CD8-positive, alpha-beta memory T cell (primary cell): Measurements from ENCODE around the gene HHATL. TPM values are rescaled to one million over a fixed set of nuclear protein-coding genes. Genes with fewer than 3 reads are reported as not detected.

Experiments
- CTCF ChIA-PET: fragments of 350-600 bp; sonication (Branson Sonifier 250); formaldehyde crosslinking; loops from one replicate; lab custom pipeline; 2021; ENCODE audit warnings: antibody characterized with exemption; lab: Charles Lee
- POLR2A ChIA-PET: fragments of 350-600 bp; sonication (Branson Sonifier 250); formaldehyde crosslinking; loops from one replicate; lab custom pipeline; 2021; ENCODE audit warnings: antibody characterized with exemption; lab: Charles Lee
- DNase-seq, 5 donors: peaks; one replicate each; pipeline versions ENCODE4 v3.0.0 to v3.0.0-alpha.2; 2020 to 2022; ENCODE audit warnings: mixed read lengths in 1 of 5
- H3K27ac ChIP-seq: one replicate; pipeline ENCODE4 v1.7.0; 2013; ENCODE audit warnings: low read depth, mild to moderate bottlenecking, low read length, moderate library complexity
- H3K27me3 ChIP-seq: 2 replicates; pipeline ENCODE4 v1.7.0; 2013; ENCODE audit warnings: low read length, mild to moderate bottlenecking; ENCODE audit not compliant: insufficient read depth, poor library complexity, severe bottlenecking
- H3K36me3 ChIP-seq: 2 replicates; pipeline ENCODE4 v1.7.0; 2013; ENCODE audit warnings: mild to moderate bottlenecking, low read length, moderate library complexity; ENCODE audit not compliant: insufficient read depth
- H3K4me1 ChIP-seq: 2 replicates; pipeline ENCODE4 v1.7.0; 2013; ENCODE audit warnings: mild to moderate bottlenecking, low read length, moderate library complexity; ENCODE audit not compliant: insufficient read depth
- H3K4me3 ChIP-seq: 2 replicates; pipeline ENCODE4 v1.7.0; 2013; ENCODE audit warnings: mild to moderate bottlenecking, low read length
- H3K9me3 ChIP-seq: 2 replicates; pipeline ENCODE4 v1.7.0; 2013; ENCODE audit warnings: mild to moderate bottlenecking, low read length
- H3K27ac Mint-ChIP-seq, 8 donors: one replicate each; pipeline ENCODE4 v1.8.0; 2020 to 2021; ENCODE audit warnings: mixed read lengths in 8 of 8, mild to moderate bottlenecking in 6 of 8, inconsistent platforms in 3 of 8, moderate library complexity in 3 of 8
- H3K27me3 Mint-ChIP-seq, 2 donors: one replicate each; pipeline ENCODE4 v1.8.0; 2020 to 2021; ENCODE audit warnings: mixed read lengths in 2 of 2, mild to moderate bottlenecking in 1 of 2, moderate library complexity in 1 of 2
- H3K36me3 Mint-ChIP-seq, 3 donors: one replicate each; pipeline ENCODE4 v1.8.0; 2020 to 2021; ENCODE audit warnings: mixed read lengths in 3 of 3, inconsistent platforms in 1 of 3, mild to moderate bottlenecking in 1 of 3
- H3K4me1 Mint-ChIP-seq, 3 donors: one replicate each; pipeline ENCODE4 v1.8.0; 2020 to 2021; ENCODE audit warnings: mixed read lengths in 3 of 3, inconsistent platforms in 1 of 3, mild to moderate bottlenecking in 1 of 3
- H3K4me3 Mint-ChIP-seq, 7 donors: one replicate each; pipeline ENCODE4 v1.8.0; 2020 to 2021; ENCODE audit warnings: mixed read lengths in 7 of 7, mild to moderate bottlenecking in 6 of 7, moderate library complexity in 4 of 7, inconsistent platforms in 2 of 7
- H3K9me3 Mint-ChIP-seq, 5 donors: one replicate each; pipeline ENCODE4 v1.8.0; 2020 to 2022; ENCODE audit warnings: mixed read lengths in 5 of 5, mild to moderate bottlenecking in 3 of 5, moderate library complexity in 2 of 5, inconsistent platforms in 1 of 5
- polyA plus RNA-seq: library from polyadenylated mRNA; unstranded; fragments of 300-500 nt; fragmentation: Illumina TruSeq; gene quantifications from one replicate; pipeline ENCODE4 v1.2.3, GENCODE V29; 2021
- total RNA-seq, 2 experiments: library from RNA; stranded (reverse); gene quantifications; one replicate each; pipeline ENCODE4 v1.2.3, GENCODE V29; 2021

HHATL gene
- total and polyA plus RNA-seq, 3 experiments from 2014 or later = not detected

DNA sequence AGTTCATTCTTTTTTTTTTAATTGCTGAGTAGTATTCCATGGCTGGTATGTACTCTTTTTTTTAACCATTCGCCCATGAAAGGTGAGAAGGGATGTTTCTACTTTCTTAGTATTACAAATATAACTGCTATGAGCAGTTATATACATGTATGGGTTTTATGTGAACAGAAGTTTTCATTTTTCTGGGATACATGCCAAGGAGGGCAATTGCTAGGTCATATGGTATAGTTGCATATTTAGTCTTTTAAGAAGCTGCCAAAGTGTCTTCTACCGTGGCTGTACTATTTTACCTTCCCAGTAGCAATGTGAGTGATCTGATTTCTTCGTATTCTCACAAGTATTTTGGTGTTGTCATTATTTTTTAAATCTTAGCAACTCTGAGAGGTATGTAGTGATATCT, 28.5 kb downstream of the HHATL start:
- Mint-ChIP-seq H3K9me3 (peaks cover 7 to 19% (median 18%) of the 10 kb centered on the region in 5 donors), H3K36me3 (peaks cover 0 to 11% (median 0%) of the 10 kb centered on the region in 3 donors), H3K4me1 (no peaks in the 10 kb centered on the region), H3K27me3 (peaks cover 4 to 31% of the 10 kb centered on the region in 2 donors), H3K4me3 (no peak overlapping the region), H3K27ac (no peak overlapping the region)
- POLR2A ChIA-PET = no interaction called here
- CTCF ChIA-PET = no interaction called here
- no peak overlapping the region for H3K4me3 ChIP-seq
- DNase-seq = no peak
- no peak overlapping the region for H3K27ac ChIP-seq
- no peaks in the 10 kb centered on the region for H3K27me3 ChIP-seq
- H3K36me3 ChIP-seq = no peaks in the 10 kb centered on the region
- H3K4me1 ChIP-seq = no peaks in the 10 kb centered on the region
- H3K9me3 ChIP-seq = no peaks in the 10 kb centered on the region

DNA sequence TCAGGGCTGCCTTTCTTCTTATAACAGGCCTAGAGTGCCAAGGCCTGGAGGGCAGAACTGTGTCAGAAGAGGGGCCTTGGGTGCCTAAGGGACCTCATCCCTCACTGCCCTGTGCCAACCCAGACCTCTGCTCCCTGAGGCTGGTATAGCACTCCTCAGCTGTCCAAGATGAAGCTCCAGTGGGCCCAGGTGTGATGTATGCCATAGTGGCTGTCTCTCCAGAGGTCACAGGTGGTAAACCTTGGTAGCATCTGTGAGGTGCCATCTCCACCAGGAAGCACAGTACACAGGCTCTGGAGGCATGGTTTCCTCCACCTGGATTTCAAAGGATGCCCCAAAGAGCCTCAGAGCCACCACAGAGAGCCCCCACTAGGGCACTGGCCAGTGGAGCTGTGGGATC, 29.5 kb downstream of the HHATL start:
- Histone ChIP-seq H3K27me3 (no peaks in the 10 kb centered on the region), H3K36me3 (no peaks in the 10 kb centered on the region), H3K9me3 (no peaks in the 10 kb centered on the region), H3K27ac (no peak overlapping the region), H3K4me1 (no peaks in the 10 kb centered on the region), H3K4me3 (no peak overlapping the region)
- Mint-ChIP-seq H3K27me3 (peaks cover 4 to 24% of the 10 kb centered on the region in 2 donors), H3K36me3 (peaks cover 0 to 11% (median 0%) of the 10 kb centered on the region in 3 donors), H3K27ac (no peak overlapping the region), H3K9me3 (peaks cover 7 to 15% (median 13%) of the 10 kb centered on the region in 5 donors), H3K4me1 (no peaks in the 10 kb centered on the region), H3K4me3 (no peak overlapping the region)
- CTCF ChIA-PET = no interaction called here
- POLR2A ChIA-PET = no interaction called here
- DNase-seq = no peak

DNA sequence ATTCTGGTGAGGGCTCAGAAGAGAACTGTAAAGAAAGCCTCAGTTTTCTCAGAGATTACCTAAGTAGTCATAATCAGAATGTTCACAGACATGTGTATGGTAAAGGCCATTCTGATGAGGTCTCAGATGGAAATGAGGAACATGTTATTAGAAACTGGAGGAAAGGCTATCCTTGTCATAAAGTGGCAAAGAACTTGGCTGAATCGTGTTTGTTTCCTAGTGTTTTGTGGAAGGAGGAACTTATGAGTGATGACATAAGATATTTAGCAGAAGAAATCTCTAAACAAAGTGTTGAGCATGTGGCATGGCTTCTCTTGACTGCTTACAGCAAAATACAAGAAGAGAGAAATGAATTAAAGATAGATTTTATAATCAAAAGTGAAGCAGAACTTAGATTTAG, 30.1 kb downstream of the HHATL start:
- H3K9me3 ChIP-seq = no peaks in the 10 kb centered on the region
- Mint-ChIP-seq H3K9me3 (peaks cover 5 to 9% (median 8%) of the 10 kb centered on the region in 5 donors), H3K36me3 (peaks cover 0 to 6% (median 0%) of the 10 kb centered on the region in 3 donors), H3K27ac (no peak overlapping the region), H3K27me3 (peaks cover 6 to 18% of the 10 kb centered on the region in 2 donors), H3K4me3 (no peak overlapping the region), H3K4me1 (no peaks in the 10 kb centered on the region)
- no peaks in the 10 kb centered on the region for H3K4me1 ChIP-seq
- H3K27me3 ChIP-seq = no peaks in the 10 kb centered on the region
- no peak for DNase-seq
- POLR2A ChIA-PET = no interaction called here
- H3K4me3 ChIP-seq = no peak overlapping the region
- no peak overlapping the region for H3K27ac ChIP-seq
- H3K36me3 ChIP-seq = no peaks in the 10 kb centered on the region
- CTCF ChIA-PET = no interaction called here

DNA sequence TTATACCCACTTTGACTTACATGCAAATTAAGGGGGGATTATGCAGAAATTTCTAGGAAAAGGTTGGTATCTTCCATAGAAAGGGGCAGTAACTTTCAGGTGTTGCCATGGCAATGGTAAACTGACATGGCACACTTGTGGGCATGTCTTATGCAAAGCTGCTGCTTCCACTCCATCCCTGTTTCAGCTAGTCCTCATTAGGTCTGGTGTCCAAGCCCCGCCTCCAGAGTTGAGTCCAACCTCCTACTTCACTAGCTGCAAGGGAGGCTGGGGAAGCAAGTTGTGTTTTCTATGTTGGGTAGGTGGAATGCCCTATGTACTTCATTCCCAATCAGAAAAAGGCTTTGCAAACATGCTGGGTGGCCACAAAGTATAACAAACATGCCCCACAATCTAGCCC, 31.9 kb downstream of the HHATL start:
- ChIA-PET POLR2A (no interaction called here), CTCF (no interaction called here)
- Histone ChIP-seq H3K9me3 (no peaks in the 10 kb centered on the region), H3K4me1 (no peaks in the 10 kb centered on the region), H3K36me3 (no peaks in the 10 kb centered on the region), H3K4me3 (no peak overlapping the region), H3K27me3 (no peaks in the 10 kb centered on the region), H3K27ac (no peak overlapping the region)
- DNase-seq = no peak
- peaks cover 0 to 2% (median 0%) of the 10 kb centered on the region in 5 donors for H3K9me3 Mint-ChIP-seq
- no peak overlapping the region for H3K27ac Mint-ChIP-seq
- no peaks in the 10 kb centered on the region for H3K4me1 Mint-ChIP-seq
- H3K27me3 Mint-ChIP-seq = peaks cover 1 to 3% of the 10 kb centered on the region in 2 donors
- H3K36me3 Mint-ChIP-seq = no peaks in the 10 kb centered on the region
- no peak overlapping the region for H3K4me3 Mint-ChIP-seq

DNA sequence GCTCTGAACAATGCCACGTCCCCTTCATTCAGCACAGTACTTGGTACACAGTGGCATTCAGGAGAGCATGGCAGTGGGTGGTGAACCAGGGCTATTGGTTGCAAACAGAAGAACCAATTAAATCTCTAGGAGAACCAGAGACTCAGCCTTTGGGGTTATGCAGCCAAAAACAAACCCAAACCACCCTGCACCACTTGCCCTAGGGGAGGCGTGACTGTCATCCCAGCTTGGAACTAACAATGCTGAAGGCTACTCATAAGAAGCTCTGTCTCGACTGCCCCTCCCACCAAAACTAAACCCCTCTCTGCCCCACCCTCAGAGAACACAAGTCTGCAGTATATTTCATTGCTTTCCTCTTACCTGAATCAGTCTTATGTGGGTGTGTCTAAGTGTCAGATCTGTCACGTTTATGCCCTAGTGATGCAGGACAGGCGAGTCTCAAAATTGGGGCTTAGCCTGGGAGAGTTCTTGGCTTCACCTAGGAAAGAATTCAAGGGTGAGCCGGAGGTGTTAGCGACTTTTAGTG, 32.5 kb downstream of the HHATL start:
- Mint-ChIP-seq H3K36me3 (no peaks in the 10 kb centered on the region), H3K9me3 (peaks cover 0 to 2% (median 0%) of the 10 kb centered on the region in 5 donors), H3K27ac (no peak overlapping the region), H3K4me3 (no peak overlapping the region), H3K27me3 (peaks cover 1 to 3% of the 10 kb centered on the region in 2 donors), H3K4me1 (no peaks in the 10 kb centered on the region)
- H3K27ac ChIP-seq = no peak overlapping the region
- no peaks in the 10 kb centered on the region for H3K4me1 ChIP-seq
- no peaks in the 10 kb centered on the region for H3K27me3 ChIP-seq
- no peak for DNase-seq
- ChIA-PET POLR2A (no interaction called here), CTCF (no interaction called here)
- H3K36me3 ChIP-seq = no peaks in the 10 kb centered on the region
- no peaks in the 10 kb centered on the region for H3K9me3 ChIP-seq
- H3K4me3 ChIP-seq = no peak overlapping the region

DNA sequence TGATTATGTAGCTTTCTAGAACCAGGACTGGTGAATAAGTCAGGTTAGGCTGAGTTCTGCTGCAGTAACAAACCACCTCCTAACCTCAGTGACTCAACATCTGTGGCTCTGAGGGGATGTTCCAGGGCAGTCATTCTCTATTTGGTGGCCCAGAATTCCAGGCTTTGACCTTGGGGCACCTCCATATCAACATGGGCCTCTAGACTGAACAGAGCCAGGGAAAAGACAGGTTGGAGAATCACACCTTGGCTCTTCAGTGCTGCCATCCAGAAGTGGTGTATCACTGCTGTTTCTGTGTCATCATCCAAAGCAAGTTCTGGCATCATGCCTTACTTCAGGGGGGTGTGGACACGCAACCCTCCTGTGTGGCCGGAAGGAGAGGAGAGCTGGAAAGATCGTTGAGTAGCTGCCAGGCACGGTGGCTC, 33.8 kb downstream of the HHATL start:
- no peak overlapping the region for H3K4me3 ChIP-seq
- H3K9me3 Mint-ChIP-seq = peaks cover 0 to 2% (median 0%) of the 10 kb centered on the region in 5 donors
- no peak overlapping the region for H3K27ac Mint-ChIP-seq
- CTCF ChIA-PET = no interaction called here
- no peaks in the 10 kb centered on the region for H3K36me3 ChIP-seq
- POLR2A ChIA-PET = no interaction called here
- peaks cover 1 to 3% of the 10 kb centered on the region in 2 donors for H3K27me3 Mint-ChIP-seq
- no peaks in the 10 kb centered on the region for H3K4me1 ChIP-seq
- H3K4me1 Mint-ChIP-seq = no peaks in the 10 kb centered on the region
- no peak overlapping the region for H3K4me3 Mint-ChIP-seq
- H3K36me3 Mint-ChIP-seq = no peaks in the 10 kb centered on the region
- H3K9me3 ChIP-seq = no peaks in the 10 kb centered on the region
- H3K27ac ChIP-seq = no peak overlapping the region
- DNase-seq = no peak
- H3K27me3 ChIP-seq = no peaks in the 10 kb centered on the region

DNA sequence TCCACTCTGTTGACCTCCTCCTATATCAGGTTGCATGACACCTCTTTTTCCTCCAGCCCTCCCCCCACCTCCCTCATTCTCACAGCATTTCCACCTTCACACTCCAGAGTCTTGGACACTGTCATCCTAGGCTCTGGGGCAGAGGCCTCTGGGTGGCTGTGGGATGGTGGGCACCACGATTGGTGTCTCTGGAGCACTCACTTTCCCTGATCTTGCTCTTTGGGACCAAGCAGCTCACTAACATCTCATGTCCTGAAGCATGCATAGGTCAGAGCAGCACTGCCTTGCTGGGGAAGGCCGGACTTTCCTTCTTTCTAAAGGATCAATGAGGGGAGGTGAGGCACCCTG, 34.2 kb downstream of the HHATL start:
- Histone ChIP-seq H3K4me3 (no peak overlapping the region), H3K36me3 (no peaks in the 10 kb centered on the region), H3K27ac (no peak overlapping the region), H3K27me3 (no peaks in the 10 kb centered on the region), H3K9me3 (no peaks in the 10 kb centered on the region), H3K4me1 (no peaks in the 10 kb centered on the region)
- H3K27ac Mint-ChIP-seq = no peak overlapping the region
- H3K4me1 Mint-ChIP-seq = no peaks in the 10 kb centered on the region
- peaks cover 0 to 2% (median 0%) of the 10 kb centered on the region in 5 donors for H3K9me3 Mint-ChIP-seq
- no peaks in the 10 kb centered on the region for H3K36me3 Mint-ChIP-seq
- DNase-seq = no peak
- POLR2A ChIA-PET = no interaction called here
- peaks cover 1 to 3% of the 10 kb centered on the region in 2 donors for H3K27me3 Mint-ChIP-seq
- no peak overlapping the region for H3K4me3 Mint-ChIP-seq
- CTCF ChIA-PET = no interaction called here

DNA sequence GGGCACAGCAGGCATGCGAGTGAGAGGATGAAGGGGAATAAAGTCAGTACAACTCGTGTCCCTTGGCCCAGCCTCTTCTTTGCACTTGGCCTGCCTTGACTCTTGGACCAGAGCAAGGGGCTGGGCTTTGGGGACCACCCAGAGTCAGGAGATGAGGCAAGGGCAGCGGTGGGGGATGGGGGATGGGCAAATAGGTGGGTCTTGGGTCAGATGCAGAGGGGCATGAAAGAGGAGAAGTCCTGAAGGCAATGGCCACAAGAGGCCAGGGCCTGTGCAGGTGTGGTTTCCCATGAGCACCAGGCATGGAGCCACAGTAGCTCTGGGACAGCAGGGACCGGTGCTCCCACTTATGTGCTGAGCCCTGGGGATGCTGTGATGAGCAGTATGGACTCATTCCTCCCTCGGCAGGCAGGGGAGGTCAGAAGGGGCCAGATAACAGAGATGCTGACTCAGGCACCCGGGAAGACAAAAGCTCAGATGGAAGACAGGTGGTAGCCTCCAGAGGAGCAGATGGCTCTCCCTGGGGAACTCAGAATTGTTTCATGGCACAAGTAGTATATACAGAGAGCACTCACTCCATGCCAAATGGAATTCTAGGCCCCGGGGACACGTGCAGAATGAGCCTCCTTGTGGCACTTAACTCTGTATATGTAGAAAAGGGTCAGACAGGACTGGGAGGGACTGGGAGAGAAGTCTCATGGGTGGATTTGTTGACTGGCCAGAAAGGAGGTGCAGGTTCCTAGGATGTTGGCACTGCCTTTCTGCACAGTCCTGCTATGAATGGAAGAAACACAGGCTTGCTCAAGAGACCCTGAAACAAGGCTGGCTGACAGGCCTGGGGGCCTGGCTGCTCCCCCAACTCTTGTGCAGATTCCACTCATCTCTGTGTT, 34.8 kb downstream of the HHATL start:
- ChIA-PET POLR2A (no interaction called here), CTCF (no interaction called here)
- Histone ChIP-seq H3K4me1 (no peaks in the 10 kb centered on the region), H3K4me3 (no peak overlapping the region), H3K27ac (no peak overlapping the region), H3K27me3 (no peaks in the 10 kb centered on the region), H3K36me3 (no peaks in the 10 kb centered on the region), H3K9me3 (no peaks in the 10 kb centered on the region)
- no peak for DNase-seq
- H3K9me3 Mint-ChIP-seq = peaks cover 0 to 2% (median 0%) of the 10 kb centered on the region in 5 donors
- no peaks in the 10 kb centered on the region for H3K4me1 Mint-ChIP-seq
- H3K4me3 Mint-ChIP-seq = no peak overlapping the region
- H3K27me3 Mint-ChIP-seq = peaks cover 1 to 3% of the 10 kb centered on the region in 2 donors
- H3K36me3 Mint-ChIP-seq = no peaks in the 10 kb centered on the region
- H3K27ac Mint-ChIP-seq = no peak overlapping the region
